HG02970 (cell line): ENCODE results near the gene TCFL5.

ENCODE experiments used
- ATAC-seq: cut with Tn5 transposase; IDR thresholded peaks from one replicate; pipeline ENCODE4 v1.9.1; 2021; ENCODE audit warnings: mild to moderate bottlenecking, moderate library complexity, moderate number of reproducible peaks; ENCODE audit not compliant: unreplicated experiment, low FRiP score

The TCFL5 gene

DNA sequence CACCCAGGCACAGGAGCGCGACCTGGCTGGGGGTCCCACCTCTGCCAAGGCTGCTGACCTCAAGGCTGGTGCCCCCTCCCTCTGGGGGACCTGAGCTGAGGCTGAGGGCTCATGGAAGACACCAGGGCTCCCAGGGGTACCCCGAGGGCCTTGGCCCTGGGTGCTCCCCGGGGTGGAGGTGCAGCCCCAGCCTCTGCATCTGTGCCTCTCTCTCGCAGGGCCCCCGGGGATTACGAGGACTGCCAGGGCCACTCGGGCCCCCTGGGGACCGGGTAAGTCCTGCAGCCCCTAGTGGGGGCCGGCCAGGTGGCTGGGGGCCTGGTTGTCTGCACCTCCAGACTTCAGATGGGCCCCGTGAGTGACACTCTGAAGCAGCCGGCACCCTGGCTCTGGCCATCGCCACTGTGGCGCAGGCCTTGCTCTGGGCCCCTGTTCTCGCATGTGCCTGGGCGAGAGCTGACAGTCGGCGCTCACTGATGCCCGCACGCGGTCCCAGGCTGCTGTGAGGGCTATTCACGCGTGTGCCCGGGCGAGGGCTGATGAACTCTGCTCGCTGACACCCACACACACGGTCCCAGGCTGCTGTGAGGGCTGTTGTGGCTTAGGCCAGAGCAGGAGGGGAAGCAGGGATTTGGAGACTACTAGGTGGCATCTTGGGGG is 35.5 kb downstream of the TCFL5 start:
- ATAC-seq = no peak

GRCh38 chr20:62825333-62825985 is 36.2 kb downstream of the TCFL5 start:
- ATAC-seq = no peak

DNA sequence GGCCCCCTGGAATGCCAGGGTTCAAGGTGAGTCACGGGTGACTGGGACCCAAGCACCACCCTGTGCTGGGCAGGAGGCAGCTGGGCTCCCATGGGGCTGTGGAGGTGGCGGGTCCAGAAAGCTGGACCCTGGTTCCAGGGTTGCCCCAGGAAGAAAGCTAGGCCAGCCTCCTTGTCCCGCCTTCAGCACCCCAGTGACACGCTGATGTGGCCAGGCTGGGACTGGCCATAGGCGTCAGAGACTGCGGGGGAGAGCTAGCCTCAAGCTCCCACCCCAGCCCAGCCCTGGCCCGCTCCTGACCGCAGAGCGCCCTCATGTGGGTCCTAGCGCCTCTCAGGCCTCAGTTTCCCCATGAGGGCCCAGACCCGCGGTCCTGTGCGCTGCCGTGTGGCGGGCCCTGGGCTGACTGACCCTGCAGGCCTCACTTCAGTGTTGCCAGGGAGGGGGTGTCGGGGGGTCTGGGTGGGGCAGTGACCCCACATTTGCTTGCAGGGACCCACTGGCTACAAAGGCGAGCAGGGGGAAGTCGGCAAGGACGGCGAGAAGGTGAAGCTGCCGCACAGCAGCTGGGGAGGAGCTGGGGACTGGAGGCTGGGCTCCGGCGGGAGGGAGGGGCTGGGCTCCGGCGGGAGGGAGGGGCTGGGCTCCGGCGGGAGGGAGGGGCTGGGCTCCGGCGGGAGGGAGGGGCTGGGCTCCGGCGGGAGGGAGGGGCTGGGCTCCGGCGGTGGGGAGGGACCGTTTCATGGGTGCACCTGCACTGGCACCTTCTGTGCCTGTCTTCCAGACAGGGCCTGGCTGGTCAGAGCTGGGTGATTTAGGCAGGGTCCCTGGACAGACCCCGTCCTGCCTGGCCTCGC is 36.9 kb downstream of the TCFL5 start:
- no peak for ATAC-seq

DNA sequence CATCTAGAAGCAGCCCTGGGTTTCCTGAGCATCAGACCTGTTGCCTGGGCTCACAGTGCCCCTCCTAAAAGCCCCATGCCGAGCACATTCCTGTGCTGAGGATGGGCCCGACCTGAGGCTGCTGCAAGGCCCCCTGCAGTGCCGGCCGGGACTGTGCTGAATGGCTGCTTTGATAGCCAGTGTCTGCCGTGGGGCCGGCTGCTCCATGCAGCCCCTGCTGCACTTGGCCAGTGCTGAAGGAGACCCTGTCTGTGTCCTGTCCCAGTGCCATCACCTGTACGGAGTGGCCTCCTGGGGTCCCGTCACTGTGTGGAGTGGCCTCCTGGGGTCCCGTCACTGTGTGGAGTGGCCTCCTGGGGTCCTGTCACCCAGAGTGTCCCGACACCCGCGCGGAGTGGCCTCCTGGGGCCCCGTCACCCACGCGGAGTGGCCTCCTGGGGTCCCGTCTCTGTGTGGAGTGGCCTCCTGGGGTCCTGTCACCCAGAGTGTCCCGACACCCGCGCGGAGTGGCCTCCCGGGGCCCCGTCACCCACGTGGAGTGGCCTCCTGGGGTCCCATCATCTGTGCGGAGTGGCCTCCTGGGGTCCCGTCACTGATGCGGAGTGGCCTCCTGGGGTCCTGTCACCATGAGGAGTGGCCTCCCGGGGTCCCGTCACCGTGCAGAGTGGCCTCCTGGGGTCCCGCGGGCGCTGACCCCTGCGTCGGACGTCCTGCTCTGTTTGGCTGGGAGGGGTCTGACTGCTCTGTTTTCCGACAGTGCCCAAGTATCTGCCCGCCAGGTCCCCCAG is 37.7 kb downstream of the TCFL5 start:
- no peak for ATAC-seq

GRCh38 chr20:62822788-62823651 is 38.6 kb downstream of the TCFL5 start:
- ATAC-seq = no peak

- no peak for ATAC-seq
Measured at GRCh38 chr20:62822239-62822787, 39.3 kb downstream of the TCFL5 start.

- ATAC-seq = no peak
Measured at GRCh38 chr20:62821726-62822210, 39.9 kb downstream of the TCFL5 start.

GRCh38 chr20:62820962-62821725 is 40.5 kb downstream of the TCFL5 start:
- ATAC-seq = no peak

DNA sequence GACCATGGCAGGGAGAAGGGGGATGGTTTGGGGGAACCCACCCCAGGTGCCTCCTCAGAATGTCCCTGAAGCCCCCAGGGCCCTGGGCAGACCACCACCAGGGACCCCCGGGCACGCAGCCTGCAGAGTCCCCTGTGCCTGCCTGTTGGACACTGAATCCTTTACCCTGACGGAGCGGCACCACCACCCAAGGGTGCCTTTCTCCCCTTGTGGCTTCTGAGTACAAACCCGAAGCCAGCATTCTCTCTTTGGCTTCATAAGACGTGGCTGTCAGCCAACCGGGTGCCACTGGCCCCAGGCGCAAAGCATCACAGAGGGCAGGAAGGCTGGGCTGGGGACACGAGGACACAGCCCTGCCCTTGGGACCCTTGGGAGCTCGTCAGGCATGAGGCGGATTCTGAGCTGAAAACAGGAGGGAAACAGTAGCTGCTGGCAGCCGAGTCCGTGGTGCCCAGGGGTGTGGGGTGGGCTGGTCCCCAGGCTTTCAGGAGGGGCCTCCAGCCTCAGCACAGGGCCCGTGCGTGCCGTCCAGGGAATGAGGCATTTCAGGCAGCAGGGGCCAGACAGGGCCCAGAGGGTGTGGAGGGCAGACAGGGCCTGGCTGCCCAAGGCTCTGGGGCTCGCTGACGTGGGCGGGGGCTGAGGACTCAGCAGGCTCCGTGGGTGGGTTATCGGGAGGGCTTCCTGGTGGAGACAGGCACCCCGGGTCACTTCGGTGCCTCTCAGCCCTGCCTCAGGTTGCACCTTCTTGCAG is 41.2 kb downstream of the TCFL5 start:
- no peak for ATAC-seq

- no peak for ATAC-seq
Measured at GRCh38 chr20:62819494-62820174, 42.0 kb downstream of the TCFL5 start.

DNA sequence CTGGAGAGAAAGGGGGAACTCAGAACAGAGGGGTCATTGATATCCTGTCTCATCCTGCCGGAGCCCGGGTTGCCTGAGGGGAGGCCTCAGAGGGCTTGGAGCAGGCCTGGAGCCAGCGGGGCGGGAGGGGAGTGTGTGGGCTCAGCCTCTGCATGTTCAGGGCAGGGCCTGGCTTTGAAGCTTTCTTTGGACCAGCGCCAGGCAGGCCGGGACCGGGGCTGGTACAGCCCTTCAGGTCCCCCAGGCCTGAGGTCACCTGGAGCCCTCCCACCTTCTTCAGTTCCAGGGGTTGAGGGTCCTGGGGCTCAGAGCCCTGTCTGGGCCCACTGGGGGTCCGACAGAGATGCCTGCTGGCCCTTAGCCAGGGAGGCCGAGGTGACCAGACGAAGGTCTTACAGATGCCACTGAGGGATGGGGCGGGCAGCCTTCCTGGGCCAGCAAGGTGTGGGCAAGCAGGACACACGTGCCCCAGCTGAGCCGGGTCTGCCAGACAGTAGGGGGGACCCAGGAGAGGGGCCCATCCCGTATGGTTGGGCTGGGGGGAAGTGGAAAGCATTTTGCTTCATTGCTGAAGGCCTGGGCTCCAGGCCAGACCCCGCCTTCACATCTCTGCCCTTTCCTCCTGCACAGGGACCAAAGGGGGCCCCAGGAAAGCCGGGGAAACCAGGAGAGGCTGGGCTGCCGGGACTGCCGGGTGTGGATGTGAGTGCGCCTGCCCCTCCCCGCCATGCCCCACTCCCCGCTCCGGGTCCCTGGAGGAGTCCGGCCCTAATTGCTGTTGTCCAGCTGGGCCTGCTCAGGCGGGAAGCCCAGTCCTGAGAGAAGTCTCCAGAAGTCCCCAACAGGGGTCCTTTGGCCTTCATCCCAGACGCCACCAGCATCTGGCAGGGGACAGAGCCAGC is 42.8 kb downstream of the TCFL5 start:
- ATAC-seq = no peak

DNA sequence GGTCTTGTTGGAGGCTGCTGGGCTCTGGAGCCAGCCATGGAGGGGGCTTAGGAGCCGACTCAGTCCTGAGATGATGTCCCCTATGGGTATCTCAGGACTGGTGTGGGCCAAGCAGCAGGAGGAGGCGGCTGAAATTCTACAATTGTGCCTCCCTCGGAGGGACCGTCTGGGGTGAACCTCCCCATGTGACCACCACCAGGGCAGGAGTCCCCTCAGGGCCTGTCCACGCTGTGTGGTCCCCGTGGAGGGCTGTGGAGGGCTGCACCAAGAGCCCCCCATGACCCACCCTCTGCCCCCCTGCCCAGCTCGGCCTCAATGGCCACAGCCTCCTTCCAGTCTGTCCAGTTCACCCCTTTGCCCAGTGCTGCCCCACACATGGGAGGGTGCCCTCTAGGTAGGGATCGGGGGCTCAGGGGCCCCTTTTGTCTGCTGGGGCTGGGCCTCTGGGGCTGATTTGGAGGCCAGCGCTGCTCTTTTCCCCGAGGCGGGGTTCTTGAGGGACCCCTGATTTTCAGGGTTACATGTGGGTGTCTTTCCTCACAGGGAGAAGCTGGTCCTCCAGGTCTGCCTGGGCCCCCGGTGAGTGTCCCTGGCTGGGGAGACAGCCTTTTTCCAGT is 43.5 kb downstream of the TCFL5 start:
- no peak for ATAC-seq

DNA sequence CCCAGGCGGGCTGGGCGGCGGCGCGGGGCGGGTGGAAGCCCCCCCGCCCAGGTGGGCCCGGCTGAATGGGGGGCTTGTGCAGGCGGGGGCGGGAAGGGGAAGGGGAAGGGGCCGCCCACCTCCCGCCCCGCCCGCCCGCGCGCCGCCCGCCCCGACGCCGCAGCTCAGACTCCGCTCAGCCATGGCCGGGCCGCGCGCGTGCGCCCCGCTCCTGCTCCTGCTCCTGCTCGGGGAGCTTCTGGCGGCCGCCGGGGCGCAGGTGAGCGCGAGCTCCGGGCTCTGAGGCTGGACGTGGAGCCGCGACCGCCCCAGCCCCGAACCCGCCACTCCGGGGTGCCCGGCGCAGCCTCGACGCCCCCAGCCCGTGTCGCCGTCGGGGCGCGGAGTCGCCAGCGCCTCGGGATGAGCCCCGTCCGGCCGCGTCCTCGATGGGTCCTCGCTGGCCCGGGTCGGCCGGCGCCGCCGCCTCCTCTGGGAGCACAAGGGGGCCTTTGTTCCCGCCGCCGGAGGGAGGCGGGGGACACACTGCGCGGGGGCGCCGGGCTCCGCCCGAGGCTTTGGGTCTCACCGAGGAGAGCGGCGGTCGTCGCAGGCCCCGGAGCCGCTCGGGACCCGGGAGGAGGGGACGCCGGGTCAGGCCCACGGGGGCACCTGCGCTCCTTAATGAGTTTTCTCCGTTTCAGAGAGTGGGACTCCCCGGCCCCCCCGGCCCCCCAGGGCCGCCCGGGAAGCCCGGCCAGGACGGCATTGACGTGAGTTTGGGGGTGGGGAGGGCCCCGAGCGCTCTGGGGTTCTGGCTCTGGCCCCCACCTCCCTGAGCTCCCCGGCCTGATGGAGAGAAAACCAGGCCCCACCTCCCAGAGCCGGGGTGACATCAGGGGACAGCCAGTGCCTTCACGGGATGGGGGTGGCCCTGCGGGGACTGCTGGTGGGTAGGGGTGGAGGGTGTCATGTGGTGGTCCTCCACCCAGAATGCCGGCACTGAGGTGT is 44.4 kb downstream of the TCFL5 start, which contains the start of gene COL9A3:
COL9A3 (plus strand) TSS at position 167 of the 990 bp plus-strand sequence; CDS start at position 182, 15 bp downstream.
- ATAC-seq = no peak

- no peak for ATAC-seq
Measured at GRCh38 chr20:62816031-62816883, 45.4 kb downstream of the TCFL5 start.
